B cell (primary cell): Measurements from ENCODE around the gene SLC22A13.

Experiments
- CTCF ChIP-seq: fragments of 200-600 bp; IDR thresholded peaks from one replicate; pipeline ENCODE4 v1.8.0; 2022; ENCODE audit warnings: antibody characterized with exemption, mild to moderate bottlenecking
- EZH2 ChIP-seq: IDR thresholded peaks from 2 replicates; pipeline ENCODE4 v1.6.1; 2012; ENCODE audit warnings: borderline replicate concordance, low read depth, mild to moderate bottlenecking, moderate library complexity, low read length; ENCODE audit not compliant: insufficient read depth, poor library complexity, severe bottlenecking

GRCh38 chr3:38245930-38246329 lies 19.7 kb upstream of the SLC22A13 start:
- no peak for TF ChIP-seq CTCF
- no peak for TF ChIP-seq EZH2
